Measurements from ENCODE around the gene ZNF774. TPM values are rescaled to one million over a fixed set of nuclear protein-coding genes. Genes with fewer than 3 reads are reported as not detected.

Gene ZNF774
- total RNA-seq, 1 experiment from 2014 or later, result 1.5 TPM

DNA sequence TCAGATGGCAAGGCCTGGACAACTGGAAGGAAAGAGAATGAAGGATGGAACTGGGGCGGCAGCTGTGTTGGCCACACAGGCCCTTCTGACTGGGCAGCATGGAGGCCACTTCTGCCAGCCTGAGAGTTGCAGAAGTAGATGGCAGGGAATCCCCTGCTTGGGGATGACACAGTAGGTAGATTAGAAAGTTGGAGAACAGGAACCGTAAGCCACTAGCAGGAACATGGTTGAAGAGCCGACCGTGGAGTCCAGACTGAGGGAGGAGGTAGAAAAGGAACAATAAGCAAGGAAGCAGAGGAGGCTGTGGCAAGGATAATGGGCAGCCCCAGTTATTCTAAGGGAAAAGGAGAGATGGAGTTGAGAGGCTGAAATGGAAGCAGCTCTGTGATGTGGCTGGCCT is 26.4 kb upstream of the ZNF774 start:
- intact Hi-C loops (cut with micrococcal nuclease; ENCODE audit: unreplicated experiment), result no loop called here
- DNase-seq (ENCODE audit: low spot score), result no peak
- H3K9me3 ChIP-seq (ENCODE audit: low read depth, low read length, poor library complexity, severe bottlenecking), result no peaks in the 10 kb centered on the region
- H3K27ac ChIP-seq (ENCODE audit: low read depth, low read length, poor library complexity, severe bottlenecking), result no peak overlapping the region
- ChIA-PET POLR2A (ENCODE audit: low non-redundant PET) (no interaction called here), CTCF (no interaction called here)
- peaks cover under 1% of the 10 kb centered on the region for H3K4me1 ChIP-seq (ENCODE audit: insufficient read depth, low read length, poor library complexity, severe bottlenecking)
- H3K36me3 ChIP-seq (ENCODE audit: insufficient read depth, low read length, poor library complexity, severe bottlenecking), result no peaks in the 10 kb centered on the region
- no TSS peak for BruUV-seq (replicated peaks)
- TF ChIP-seq, protein P1, sequence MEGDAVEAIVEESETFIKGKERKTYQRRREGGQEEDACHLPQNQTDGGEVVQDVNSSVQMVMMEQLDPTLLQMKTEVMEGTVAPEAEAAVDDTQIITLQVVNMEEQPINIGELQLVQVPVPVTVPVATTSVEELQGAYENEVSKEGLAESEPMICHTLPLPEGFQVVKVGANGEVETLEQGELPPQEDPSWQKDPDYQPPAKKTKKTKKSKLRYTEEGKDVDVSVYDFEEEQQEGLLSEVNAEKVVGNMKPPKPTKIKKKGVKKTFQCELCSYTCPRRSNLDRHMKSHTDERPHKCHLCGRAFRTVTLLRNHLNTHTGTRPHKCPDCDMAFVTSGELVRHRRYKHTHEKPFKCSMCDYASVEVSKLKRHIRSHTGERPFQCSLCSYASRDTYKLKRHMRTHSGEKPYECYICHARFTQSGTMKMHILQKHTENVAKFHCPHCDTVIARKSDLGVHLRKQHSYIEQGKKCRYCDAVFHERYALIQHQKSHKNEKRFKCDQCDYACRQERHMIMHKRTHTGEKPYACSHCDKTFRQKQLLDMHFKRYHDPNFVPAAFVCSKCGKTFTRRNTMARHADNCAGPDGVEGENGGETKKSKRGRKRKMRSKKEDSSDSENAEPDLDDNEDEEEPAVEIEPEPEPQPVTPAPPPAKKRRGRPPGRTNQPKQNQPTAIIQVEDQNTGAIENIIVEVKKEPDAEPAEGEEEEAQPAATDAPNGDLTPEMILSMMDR (conservative IDR thresholded peaks at IDR 0.05; ENCODE audit: low read depth, low read length), result no peak
- TF ChIP-seq EZH2 (IDR thresholded peaks at IDR 0.05; ENCODE audit: borderline replicate concordance, low read depth, low read length, poor library complexity, severe bottlenecking), result no peak
- H3K4me3 ChIP-seq (ENCODE audit: low read depth, low read length, poor library complexity, severe bottlenecking), result no peak overlapping the region
- H3K27me3 ChIP-seq (replicated peaks; ENCODE audit: insufficient read depth, low read depth, low read length, poor library complexity), result no peaks in the 10 kb centered on the region

DNA sequence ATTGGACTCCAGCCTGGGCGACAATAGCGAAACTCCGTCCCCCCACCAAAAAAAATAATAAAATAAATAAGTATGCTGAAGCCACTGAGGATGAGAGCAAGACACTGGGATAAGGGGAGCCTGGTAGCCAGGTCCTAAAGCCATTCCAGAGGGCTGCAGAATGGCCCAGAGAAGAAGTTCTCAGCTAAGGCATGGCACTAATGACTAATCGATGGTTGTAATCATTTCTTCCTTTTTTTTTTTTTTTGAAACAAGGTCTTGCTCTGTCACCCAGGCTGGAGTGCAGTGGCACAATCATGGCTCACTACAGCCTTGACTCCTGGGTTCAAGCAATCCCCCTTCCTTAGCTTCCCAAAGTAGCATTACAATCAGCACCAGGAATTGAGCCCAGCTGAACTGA is 25.6 kb upstream of the ZNF774 start:
- TF ChIP-seq, protein P1 (conservative IDR thresholded peaks at IDR 0.05; ENCODE audit: low read depth, low read length), result no peak
- no peak for TF ChIP-seq EZH2 (IDR thresholded peaks at IDR 0.05; ENCODE audit: borderline replicate concordance, low read depth, low read length, poor library complexity, severe bottlenecking)
- CTCF ChIA-PET, result no interaction called here
- Histone ChIP-seq H3K4me1 (ENCODE audit: insufficient read depth, low read length, poor library complexity, severe bottlenecking) (no peaks in the 10 kb centered on the region), H3K4me3 (ENCODE audit: low read depth, low read length, poor library complexity, severe bottlenecking) (no peak overlapping the region), H3K27me3 (replicated peaks; ENCODE audit: insufficient read depth, low read depth, low read length, poor library complexity) (no peaks in the 10 kb centered on the region), H3K9me3 (ENCODE audit: low read depth, low read length, poor library complexity, severe bottlenecking) (no peaks in the 10 kb centered on the region), H3K27ac (ENCODE audit: low read depth, low read length, poor library complexity, severe bottlenecking) (no peak overlapping the region), H3K36me3 (ENCODE audit: insufficient read depth, low read length, poor library complexity, severe bottlenecking) (no peaks in the 10 kb centered on the region)
- DNase-seq (ENCODE audit: low spot score), result no peak
- intact Hi-C loops (cut with micrococcal nuclease; ENCODE audit: unreplicated experiment), result no loop called here
- no TSS peak for BruUV-seq (replicated peaks)
- POLR2A ChIA-PET (ENCODE audit: low non-redundant PET), result no interaction called here

DNA sequence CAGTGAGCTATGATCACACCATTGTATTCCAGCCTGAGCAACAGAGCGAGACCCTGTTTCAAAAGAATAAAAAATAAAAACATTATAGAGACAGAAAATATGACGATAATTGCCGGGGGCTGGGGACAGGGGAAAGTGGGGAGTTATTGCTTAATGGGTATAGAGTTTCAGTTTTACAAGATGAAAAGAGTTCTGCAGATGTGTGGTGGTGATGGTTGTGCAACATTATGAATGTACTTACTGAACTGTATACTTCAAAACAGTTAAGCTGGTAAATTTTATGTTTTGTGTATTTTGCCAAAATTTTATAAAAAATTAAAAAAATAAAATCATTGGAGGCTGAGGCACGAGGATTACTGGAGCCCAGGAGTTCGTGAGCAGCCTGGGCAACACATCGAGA is 24.8 kb upstream of the ZNF774 start:
- Histone ChIP-seq H3K27ac (ENCODE audit: low read depth, low read length, poor library complexity, severe bottlenecking) (no peak overlapping the region), H3K27me3 (replicated peaks; ENCODE audit: insufficient read depth, low read depth, low read length, poor library complexity) (no peaks in the 10 kb centered on the region), H3K9me3 (ENCODE audit: low read depth, low read length, poor library complexity, severe bottlenecking) (no peaks in the 10 kb centered on the region), H3K4me1 (ENCODE audit: insufficient read depth, low read length, poor library complexity, severe bottlenecking) (no peaks in the 10 kb centered on the region), H3K36me3 (ENCODE audit: insufficient read depth, low read length, poor library complexity, severe bottlenecking) (no peaks in the 10 kb centered on the region), H3K4me3 (ENCODE audit: low read depth, low read length, poor library complexity, severe bottlenecking) (no peak overlapping the region)
- POLR2A ChIA-PET (ENCODE audit: low non-redundant PET), result no interaction called here
- no TSS peak for BruUV-seq (replicated peaks)
- no peak for TF ChIP-seq EZH2 (IDR thresholded peaks at IDR 0.05; ENCODE audit: borderline replicate concordance, low read depth, low read length, poor library complexity, severe bottlenecking)
- TF ChIP-seq, protein P1 (conservative IDR thresholded peaks at IDR 0.05; ENCODE audit: low read depth, low read length), result no peak
- intact Hi-C loops (cut with micrococcal nuclease; ENCODE audit: unreplicated experiment), result no loop called here
- DNase-seq (ENCODE audit: low spot score), result no peak
- CTCF ChIA-PET, result interaction anchor here (0.6 kb wide), 1 partner anchor 601 kb away, joined by 3 read pairs; no protein-coding TSS in a partner anchor

Data from A673 (cell line).